ENCODE measurements around the gene SUDS3. TPM values are rescaled to one million over a fixed set of nuclear protein-coding genes. Genes with fewer than 3 reads are reported as not detected.

SUDS3 gene
- total RNA-seq, 2 experiments from 2014 or later = 17.5 to 22.0 TPM

GRCh38 chr12:118420673-118421072 lies 44.3 kb downstream of the SUDS3 start:
- TF ChIP-seq, protein P1, sequence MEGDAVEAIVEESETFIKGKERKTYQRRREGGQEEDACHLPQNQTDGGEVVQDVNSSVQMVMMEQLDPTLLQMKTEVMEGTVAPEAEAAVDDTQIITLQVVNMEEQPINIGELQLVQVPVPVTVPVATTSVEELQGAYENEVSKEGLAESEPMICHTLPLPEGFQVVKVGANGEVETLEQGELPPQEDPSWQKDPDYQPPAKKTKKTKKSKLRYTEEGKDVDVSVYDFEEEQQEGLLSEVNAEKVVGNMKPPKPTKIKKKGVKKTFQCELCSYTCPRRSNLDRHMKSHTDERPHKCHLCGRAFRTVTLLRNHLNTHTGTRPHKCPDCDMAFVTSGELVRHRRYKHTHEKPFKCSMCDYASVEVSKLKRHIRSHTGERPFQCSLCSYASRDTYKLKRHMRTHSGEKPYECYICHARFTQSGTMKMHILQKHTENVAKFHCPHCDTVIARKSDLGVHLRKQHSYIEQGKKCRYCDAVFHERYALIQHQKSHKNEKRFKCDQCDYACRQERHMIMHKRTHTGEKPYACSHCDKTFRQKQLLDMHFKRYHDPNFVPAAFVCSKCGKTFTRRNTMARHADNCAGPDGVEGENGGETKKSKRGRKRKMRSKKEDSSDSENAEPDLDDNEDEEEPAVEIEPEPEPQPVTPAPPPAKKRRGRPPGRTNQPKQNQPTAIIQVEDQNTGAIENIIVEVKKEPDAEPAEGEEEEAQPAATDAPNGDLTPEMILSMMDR (IDR thresholded peaks at IDR 0.05) = no peak
- intact Hi-C loops (cut with DNase I, micrococcal nuclease) = no loop called here
- H3K27me3 Mint-ChIP-seq = no peaks in the 10 kb centered on the region
- Histone ChIP-seq H3K27ac (ENCODE audit: low read depth in 1 of 2, low read length in 2 of 2) (no peak overlapping the region), H3K4me1 (ENCODE audit: insufficient read depth, low read length) (no peaks in the 10 kb centered on the region), H3K4me3 (ENCODE audit: low read length) (no peak overlapping the region), H3K9me3 (ENCODE audit: control insufficient read depth in 1 of 2, insufficient read depth in 1 of 2, low read length in 2 of 2) (no peaks in the 10 kb centered on the region), H3K36me3 (ENCODE audit: insufficient read depth, low read length) (peaks cover 13% of the 10 kb centered on the region), H3K27me3 (ENCODE audit: control insufficient read depth in 1 of 2, insufficient read depth in 2 of 2, low read length in 2 of 2) (no peaks in the 10 kb centered on the region)
- POLR2A ChIA-PET = no interaction called here
- H3K4me3 Mint-ChIP-seq = no peak overlapping the region
- no peak for ATAC-seq (ENCODE audit: poor library complexity)
- no peaks in the 10 kb centered on the region for H3K4me1 Mint-ChIP-seq (ENCODE audit: low read depth)
- no peak for DNase-seq
- H3K27ac Mint-ChIP-seq = no peak overlapping the region
- peaks cover 39% of the 10 kb centered on the region for H3K36me3 Mint-ChIP-seq (ENCODE audit: low read depth)
- no peaks in the 10 kb centered on the region for H3K9me3 Mint-ChIP-seq
- CTCF ChIA-PET = no interaction called here

- H3K36me3 ChIP-seq (ENCODE audit: insufficient read depth, low read length) = no peaks in the 10 kb centered on the region
- H3K36me3 Mint-ChIP-seq (ENCODE audit: low read depth) = peaks cover 20% of the 10 kb centered on the region
- no peaks in the 10 kb centered on the region for H3K9me3 Mint-ChIP-seq
- DNase-seq (no peak), ATAC-seq (ENCODE audit: poor library complexity) (no peak)
- no peaks in the 10 kb centered on the region for H3K4me1 ChIP-seq (ENCODE audit: insufficient read depth, low read length)
- H3K27ac ChIP-seq (ENCODE audit: low read depth in 1 of 2, low read length in 2 of 2) = no peak overlapping the region
- ChIA-PET CTCF (no interaction called here), POLR2A (no interaction called here)
- H3K9me3 ChIP-seq (ENCODE audit: control insufficient read depth in 1 of 2, insufficient read depth in 1 of 2, low read length in 2 of 2) = no peaks in the 10 kb centered on the region
- intact Hi-C loops (cut with DNase I, micrococcal nuclease) = no loop called here
- H3K27me3 Mint-ChIP-seq = no peaks in the 10 kb centered on the region
- TF ChIP-seq, protein P1 (IDR thresholded peaks at IDR 0.05) = no peak
- no peaks in the 10 kb centered on the region for H3K4me1 Mint-ChIP-seq (ENCODE audit: low read depth)
- no peak overlapping the region for H3K27ac Mint-ChIP-seq
- H3K4me3 Mint-ChIP-seq = no peak overlapping the region
- H3K27me3 ChIP-seq (ENCODE audit: control insufficient read depth in 1 of 2, insufficient read depth in 2 of 2, low read length in 2 of 2) = no peaks in the 10 kb centered on the region
- H3K4me3 ChIP-seq (ENCODE audit: low read length) = no peak overlapping the region
These were observed 48.5 kb downstream of the SUDS3 start for GRCh38 chr12:118424884-118425283.

DNA sequence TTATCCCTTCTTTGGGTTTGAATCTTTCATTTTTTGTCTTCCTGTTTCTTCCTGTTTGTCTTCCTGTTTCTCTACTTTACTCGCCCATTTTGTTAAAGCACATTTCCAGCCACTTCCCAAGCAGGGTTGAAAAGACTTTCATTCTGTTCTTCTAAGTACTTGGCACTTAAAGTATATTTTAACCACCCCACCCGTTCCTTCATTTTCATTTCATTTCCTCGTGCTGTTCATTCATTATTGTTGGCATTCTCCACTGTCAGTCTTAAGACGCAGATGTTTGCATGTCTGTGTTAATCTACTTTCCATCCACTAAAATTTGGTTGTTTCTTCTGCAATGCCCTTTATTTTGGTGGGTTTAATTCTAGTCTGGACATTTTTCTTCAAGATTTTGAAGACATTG lies 49.0 kb downstream of the SUDS3 start:
- H3K9me3 ChIP-seq (ENCODE audit: control insufficient read depth in 1 of 2, insufficient read depth in 1 of 2, low read length in 2 of 2) = no peaks in the 10 kb centered on the region
- H3K4me3 ChIP-seq (ENCODE audit: low read length) = no peak overlapping the region
- POLR2A ChIA-PET = no interaction called here
- DNase-seq (no peak), ATAC-seq (ENCODE audit: poor library complexity) (no peak)
- H3K27ac ChIP-seq (ENCODE audit: low read depth in 1 of 2, low read length in 2 of 2) = no peak overlapping the region
- Mint-ChIP-seq H3K27me3 (no peaks in the 10 kb centered on the region), H3K36me3 (ENCODE audit: low read depth) (peaks cover 20% of the 10 kb centered on the region), H3K27ac (no peak overlapping the region), H3K4me1 (ENCODE audit: low read depth) (no peaks in the 10 kb centered on the region), H3K9me3 (no peaks in the 10 kb centered on the region), H3K4me3 (no peak overlapping the region)
- H3K4me1 ChIP-seq (ENCODE audit: insufficient read depth, low read length) = no peaks in the 10 kb centered on the region
- H3K27me3 ChIP-seq (ENCODE audit: control insufficient read depth in 1 of 2, insufficient read depth in 2 of 2, low read length in 2 of 2) = no peaks in the 10 kb centered on the region
- CTCF ChIA-PET = no interaction called here
- TF ChIP-seq, protein P1 (IDR thresholded peaks at IDR 0.05) = no peak
- intact Hi-C loops (cut with DNase I, micrococcal nuclease) = no loop called here
- no peaks in the 10 kb centered on the region for H3K36me3 ChIP-seq (ENCODE audit: insufficient read depth, low read length)
